ENCODE data around the gene TECTB. TPM values are rescaled to one million over a fixed set of nuclear protein-coding genes. Genes with fewer than 3 reads are reported as not detected.

The TECTB gene
- polyA plus RNA-seq, 1 donor from 2014 or later, result not detected

GRCh38 chr10:112286837-112287818 is 3.9 kb downstream of the TECTB start:
- no peaks in the 10 kb centered on the region for H3K9me3 Mint-ChIP-seq
- H3K4me1 Mint-ChIP-seq, result no peaks in the 10 kb centered on the region
- peaks cover 5% of the 10 kb centered on the region for H3K27me3 Mint-ChIP-seq
- no peaks in the 10 kb centered on the region for H3K36me3 Mint-ChIP-seq
- H3K4me3 Mint-ChIP-seq, result no peak overlapping the region
- H3K27ac Mint-ChIP-seq, result no peak overlapping the region

- Mint-ChIP-seq H3K9me3 (no peaks in the 10 kb centered on the region), H3K4me1 (no peaks in the 10 kb centered on the region), H3K4me3 (no peak overlapping the region), H3K27ac (no peak overlapping the region), H3K36me3 (no peaks in the 10 kb centered on the region), H3K27me3 (peaks cover 3% of the 10 kb centered on the region)
Measured at GRCh38 chr10:112287844-112288243, 4.6 kb downstream of the TECTB start.

GRCh38 chr10:112288486-112288885 is 5.3 kb downstream of the TECTB start:
- peaks cover 3% of the 10 kb centered on the region for H3K27me3 Mint-ChIP-seq
- H3K4me1 Mint-ChIP-seq, result no peaks in the 10 kb centered on the region
- no peaks in the 10 kb centered on the region for H3K36me3 Mint-ChIP-seq
- no peak overlapping the region for H3K27ac Mint-ChIP-seq
- no peak overlapping the region for H3K4me3 Mint-ChIP-seq
- no peaks in the 10 kb centered on the region for H3K9me3 Mint-ChIP-seq

GRCh38 chr10:112289373-112290053 is 6.3 kb downstream of the TECTB start:
- H3K4me3 Mint-ChIP-seq, result no peak overlapping the region
- H3K36me3 Mint-ChIP-seq, result no peaks in the 10 kb centered on the region
- H3K4me1 Mint-ChIP-seq, result no peaks in the 10 kb centered on the region
- no peak overlapping the region for H3K27ac Mint-ChIP-seq
- peaks cover 3% of the 10 kb centered on the region for H3K27me3 Mint-ChIP-seq
- H3K9me3 Mint-ChIP-seq, result no peaks in the 10 kb centered on the region

GRCh38 chr10:112290054-112290373 is 6.8 kb downstream of the TECTB start:
- no peaks in the 10 kb centered on the region for H3K36me3 Mint-ChIP-seq
- peaks cover under 1% of the 10 kb centered on the region for H3K27me3 Mint-ChIP-seq
- H3K4me1 Mint-ChIP-seq, result no peaks in the 10 kb centered on the region
- no peak overlapping the region for H3K27ac Mint-ChIP-seq
- no peaks in the 10 kb centered on the region for H3K9me3 Mint-ChIP-seq
- H3K4me3 Mint-ChIP-seq, result no peak overlapping the region

- no peaks in the 10 kb centered on the region for H3K36me3 Mint-ChIP-seq
- no peaks in the 10 kb centered on the region for H3K27me3 Mint-ChIP-seq
- H3K4me3 Mint-ChIP-seq, result no peak overlapping the region
- H3K9me3 Mint-ChIP-seq, result no peaks in the 10 kb centered on the region
- H3K27ac Mint-ChIP-seq, result no peak overlapping the region
- H3K4me1 Mint-ChIP-seq, result no peaks in the 10 kb centered on the region
Measured at GRCh38 chr10:112294169-112294568, 11.0 kb downstream of the TECTB start.

- H3K27ac Mint-ChIP-seq, result no peak overlapping the region
- no peaks in the 10 kb centered on the region for H3K9me3 Mint-ChIP-seq
- no peak overlapping the region for H3K4me3 Mint-ChIP-seq
- H3K27me3 Mint-ChIP-seq, result no peaks in the 10 kb centered on the region
- no peaks in the 10 kb centered on the region for H3K36me3 Mint-ChIP-seq
- no peaks in the 10 kb centered on the region for H3K4me1 Mint-ChIP-seq
Measured at GRCh38 chr10:112295853-112296830, 12.9 kb downstream of the TECTB start.

- no peaks in the 10 kb centered on the region for H3K36me3 Mint-ChIP-seq
- H3K4me3 Mint-ChIP-seq, result no peak overlapping the region
- no peaks in the 10 kb centered on the region for H3K9me3 Mint-ChIP-seq
- H3K27ac Mint-ChIP-seq, result no peak overlapping the region
- no peaks in the 10 kb centered on the region for H3K4me1 Mint-ChIP-seq
- H3K27me3 Mint-ChIP-seq, result no peaks in the 10 kb centered on the region
Measured at GRCh38 chr10:112296908-112297331, 13.7 kb downstream of the TECTB start.

- H3K27me3 Mint-ChIP-seq, result no peaks in the 10 kb centered on the region
- H3K27ac Mint-ChIP-seq, result peak overlapping the region in 1 of 3 donors; percentile 62
- H3K4me3 Mint-ChIP-seq, result no peak overlapping the region
- no peaks in the 10 kb centered on the region for H3K36me3 Mint-ChIP-seq
- H3K9me3 Mint-ChIP-seq, result no peaks in the 10 kb centered on the region
- H3K4me1 Mint-ChIP-seq, result no peaks in the 10 kb centered on the region
Measured at GRCh38 chr10:112298581-112298980, 15.4 kb downstream of the TECTB start.

- Mint-ChIP-seq H3K4me1 (no peaks in the 10 kb centered on the region), H3K9me3 (no peaks in the 10 kb centered on the region), H3K4me3 (no peak overlapping the region), H3K27ac (no peak overlapping the region), H3K36me3 (no peaks in the 10 kb centered on the region), H3K27me3 (no peaks in the 10 kb centered on the region)
Measured at GRCh38 chr10:112299456-112299855, 16.3 kb downstream of the TECTB start.

- H3K4me1 Mint-ChIP-seq, result no peaks in the 10 kb centered on the region
- no peaks in the 10 kb centered on the region for H3K36me3 Mint-ChIP-seq
- no peak overlapping the region for H3K4me3 Mint-ChIP-seq
- H3K9me3 Mint-ChIP-seq, result no peaks in the 10 kb centered on the region
- H3K27me3 Mint-ChIP-seq, result peaks cover 7% of the 10 kb centered on the region
- no peak overlapping the region for H3K27ac Mint-ChIP-seq
Measured at GRCh38 chr10:112302335-112302734, 19.1 kb downstream of the TECTB start.

- H3K27ac Mint-ChIP-seq, result no peak overlapping the region
Measured at GRCh38 chr10:112303528-112303927, 20.3 kb downstream of the TECTB start.

GRCh38 chr10:112304267-112304859 is 21.2 kb downstream of the TECTB start:
- H3K9me3 Mint-ChIP-seq, result no peaks in the 10 kb centered on the region
- H3K36me3 Mint-ChIP-seq, result no peaks in the 10 kb centered on the region
- H3K4me1 Mint-ChIP-seq, result peaks cover 0 to 1% (median 0%) of the 10 kb centered on the region in 3 donors
- no peak overlapping the region for H3K4me3 Mint-ChIP-seq
- H3K27ac Mint-ChIP-seq, result no peak overlapping the region
- H3K27me3 Mint-ChIP-seq, result peaks cover 7% of the 10 kb centered on the region

More at GRCh38 chr10:112303528-112303927, 20.3 kb downstream of the TECTB start:
- Mint-ChIP-seq H3K27me3 (peaks cover 7% of the 10 kb centered on the region), H3K4me3 (no peak overlapping the region), H3K9me3 (no peaks in the 10 kb centered on the region), H3K4me1 (peaks cover 0 to 1% (median 0%) of the 10 kb centered on the region in 3 donors), H3K36me3 (no peaks in the 10 kb centered on the region)

- Mint-ChIP-seq H3K27me3 (peaks cover 8% of the 10 kb centered on the region), H3K4me1 (peaks cover 0 to 1% (median 0%) of the 10 kb centered on the region in 3 donors), H3K4me3 (no peak overlapping the region), H3K9me3 (no peaks in the 10 kb centered on the region), H3K27ac (no peak overlapping the region), H3K36me3 (no peaks in the 10 kb centered on the region)
Measured at GRCh38 chr10:112307358-112308124, 24.3 kb downstream of the TECTB start.

Measured in IgD-negative memory B cell (primary cell).